Ishikawa (cell line): ENCODE data around the gene BLID.

ENCODE experiments used
- CEBPB ChIP-seq: IDR thresholded peaks from 2 replicates; pipeline ENCODE4 v1.6.1; 2012
- CREB1 ChIP-seq: IDR thresholded peaks from 2 replicates; pipeline ENCODE4 v1.6.1; 2012; ENCODE audit warnings: low read depth
- EGR1 ChIP-seq: IDR thresholded peaks from 2 replicates; pipeline ENCODE4 v1.6.1; 2012
- EP300 ChIP-seq: IDR thresholded peaks from 2 replicates; pipeline ENCODE4 v1.6.1; 2012; ENCODE audit warnings: borderline replicate concordance
- FOXM1 ChIP-seq: IDR thresholded peaks from 2 replicates; pipeline ENCODE4 v1.6.1; 2012; ENCODE audit warnings: low read depth, borderline replicate concordance
- NFIC ChIP-seq: IDR thresholded peaks from 2 replicates; pipeline ENCODE4 v1.6.1; 2012
- RAD21 ChIP-seq: IDR thresholded peaks from 2 replicates; pipeline ENCODE4 v1.6.1; 2012; ENCODE audit warnings: low read depth
- TAF1 ChIP-seq: IDR thresholded peaks from 2 replicates; pipeline ENCODE4 v1.6.1; 2012; ENCODE audit warnings: low read depth, mild to moderate bottlenecking
- TCF12 ChIP-seq: IDR thresholded peaks from 2 replicates; pipeline ENCODE4 v1.6.1; 2012; ENCODE audit warnings: low read depth
- TEAD4 ChIP-seq: IDR thresholded peaks from 2 replicates; pipeline ENCODE4 v1.6.1; 2012
- YY1 ChIP-seq: IDR thresholded peaks from 2 replicates; pipeline ENCODE4 v1.6.1; 2012; ENCODE audit warnings: low read depth
- ZBTB7A ChIP-seq: IDR thresholded peaks from 2 replicates; pipeline ENCODE4 v1.6.1; 2012; ENCODE audit warnings: low read depth
- TF ChIP-seq, protein P1 (sequence below): IDR thresholded peaks from 2 replicates; pipeline ENCODE4 v1.6.1; 2012
- TF ChIP-seq, protein P2 (sequence below): IDR thresholded peaks from 2 replicates; pipeline ENCODE4 v1.6.1; 2012; ENCODE audit warnings: low read depth, mild to moderate bottlenecking
- TF ChIP-seq, protein P3 (sequence below): IDR thresholded peaks from 2 replicates; pipeline ENCODE4 v1.6.1; 2012

The BLID gene

DNA sequence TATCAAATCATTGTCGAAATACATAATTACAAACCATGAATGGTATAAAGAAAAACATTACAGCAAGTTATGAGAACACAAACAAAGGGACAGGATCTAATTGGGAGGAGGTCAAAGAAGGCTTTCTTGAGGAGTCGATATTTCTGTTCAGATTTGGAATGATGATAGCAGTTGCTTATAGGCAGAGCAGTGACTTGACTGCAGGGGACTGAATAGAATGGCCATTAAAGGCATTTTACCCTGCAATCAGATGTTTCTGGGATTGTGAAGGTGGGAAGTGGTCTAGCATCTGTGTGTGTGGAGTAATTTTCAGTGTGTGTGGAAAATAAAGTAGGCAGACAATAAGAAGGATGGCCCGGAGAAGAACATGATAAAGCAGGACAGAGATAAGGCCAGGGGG lies 41.0 kb downstream of the BLID start:
- TF ChIP-seq, protein P1, sequence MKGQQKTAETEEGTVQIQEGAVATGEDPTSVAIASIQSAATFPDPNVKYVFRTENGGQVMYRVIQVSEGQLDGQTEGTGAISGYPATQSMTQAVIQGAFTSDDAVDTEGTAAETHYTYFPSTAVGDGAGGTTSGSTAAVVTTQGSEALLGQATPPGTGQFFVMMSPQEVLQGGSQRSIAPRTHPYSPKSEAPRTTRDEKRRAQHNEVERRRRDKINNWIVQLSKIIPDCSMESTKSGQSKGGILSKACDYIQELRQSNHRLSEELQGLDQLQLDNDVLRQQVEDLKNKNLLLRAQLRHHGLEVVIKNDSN = no peak
- TF ChIP-seq, protein P2, sequence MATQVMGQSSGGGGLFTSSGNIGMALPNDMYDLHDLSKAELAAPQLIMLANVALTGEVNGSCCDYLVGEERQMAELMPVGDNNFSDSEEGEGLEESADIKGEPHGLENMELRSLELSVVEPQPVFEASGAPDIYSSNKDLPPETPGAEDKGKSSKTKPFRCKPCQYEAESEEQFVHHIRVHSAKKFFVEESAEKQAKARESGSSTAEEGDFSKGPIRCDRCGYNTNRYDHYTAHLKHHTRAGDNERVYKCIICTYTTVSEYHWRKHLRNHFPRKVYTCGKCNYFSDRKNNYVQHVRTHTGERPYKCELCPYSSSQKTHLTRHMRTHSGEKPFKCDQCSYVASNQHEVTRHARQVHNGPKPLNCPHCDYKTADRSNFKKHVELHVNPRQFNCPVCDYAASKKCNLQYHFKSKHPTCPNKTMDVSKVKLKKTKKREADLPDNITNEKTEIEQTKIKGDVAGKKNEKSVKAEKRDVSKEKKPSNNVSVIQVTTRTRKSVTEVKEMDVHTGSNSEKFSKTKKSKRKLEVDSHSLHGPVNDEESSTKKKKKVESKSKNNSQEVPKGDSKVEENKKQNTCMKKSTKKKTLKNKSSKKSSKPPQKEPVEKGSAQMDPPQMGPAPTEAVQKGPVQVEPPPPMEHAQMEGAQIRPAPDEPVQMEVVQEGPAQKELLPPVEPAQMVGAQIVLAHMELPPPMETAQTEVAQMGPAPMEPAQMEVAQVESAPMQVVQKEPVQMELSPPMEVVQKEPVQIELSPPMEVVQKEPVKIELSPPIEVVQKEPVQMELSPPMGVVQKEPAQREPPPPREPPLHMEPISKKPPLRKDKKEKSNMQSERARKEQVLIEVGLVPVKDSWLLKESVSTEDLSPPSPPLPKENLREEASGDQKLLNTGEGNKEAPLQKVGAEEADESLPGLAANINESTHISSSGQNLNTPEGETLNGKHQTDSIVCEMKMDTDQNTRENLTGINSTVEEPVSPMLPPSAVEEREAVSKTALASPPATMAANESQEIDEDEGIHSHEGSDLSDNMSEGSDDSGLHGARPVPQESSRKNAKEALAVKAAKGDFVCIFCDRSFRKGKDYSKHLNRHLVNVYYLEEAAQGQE = no peak
- TF ChIP-seq ZBTB7A (no peak), EP300 (no peak), YY1 (no peak), TEAD4 (no peak), RAD21 (no peak), EGR1 (no peak), FOXM1 (no peak), TCF12 (no peak), CREB1 (no peak), NFIC (no peak), CEBPB (no peak)
- TF ChIP-seq, protein P3, sequence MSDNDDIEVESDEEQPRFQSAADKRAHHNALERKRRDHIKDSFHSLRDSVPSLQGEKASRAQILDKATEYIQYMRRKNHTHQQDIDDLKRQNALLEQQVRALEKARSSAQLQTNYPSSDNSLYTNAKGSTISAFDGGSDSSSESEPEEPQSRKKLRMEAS = no peak

- no peak for TF ChIP-seq CREB1
- TF ChIP-seq, protein P2 = no peak
- no peak for TF ChIP-seq FOXM1
- no peak for TF ChIP-seq TEAD4
Observed at GRCh38 chr11:122074022-122074421, 42.0 kb downstream of the BLID start.

GRCh38 chr11:122071709-122072202 lies 44.3 kb downstream of the BLID start:
- TF ChIP-seq EP300 (no peak), EGR1 (no peak), TEAD4 (no peak), TAF1 (no peak), TCF12 (no peak), FOXM1 (no peak)
- TF ChIP-seq, protein P2 = no peak

DNA sequence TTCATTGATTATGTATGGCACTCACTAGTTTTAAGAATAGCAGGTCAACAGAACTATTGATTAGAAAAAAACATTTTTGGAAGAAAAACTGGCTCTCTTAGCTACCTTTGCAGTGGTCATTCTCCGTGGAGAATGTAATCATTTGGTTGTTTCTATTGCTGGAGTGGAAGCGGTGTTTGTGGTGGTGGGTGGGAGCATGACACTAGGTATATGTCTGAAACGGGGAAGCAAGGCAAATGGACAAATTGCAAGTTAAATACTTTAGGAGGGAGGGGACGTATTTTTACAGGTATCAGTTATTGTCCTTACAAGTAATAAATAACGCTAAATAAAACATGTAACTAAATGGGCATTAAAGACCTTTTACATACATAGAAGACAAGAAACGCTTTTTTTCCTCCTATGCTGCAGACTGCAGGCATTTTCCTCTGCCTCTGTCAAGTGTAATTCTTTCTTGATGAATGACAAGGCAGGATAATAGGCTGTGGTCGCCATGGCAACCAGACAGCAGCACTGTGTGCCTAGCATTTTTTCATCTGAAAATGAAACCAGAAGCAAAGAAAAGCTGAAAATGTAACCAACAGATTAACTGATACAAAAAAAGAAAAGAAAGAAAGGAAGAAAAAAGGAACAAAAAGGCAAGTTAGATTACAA lies 46.2 kb downstream of the BLID start:
- TF ChIP-seq CEBPB (no peak), RAD21 (no peak), ZBTB7A (no peak), FOXM1 (no peak), TAF1 (no peak), CREB1 (no peak)
- TF ChIP-seq, protein P3 = no peak

DNA sequence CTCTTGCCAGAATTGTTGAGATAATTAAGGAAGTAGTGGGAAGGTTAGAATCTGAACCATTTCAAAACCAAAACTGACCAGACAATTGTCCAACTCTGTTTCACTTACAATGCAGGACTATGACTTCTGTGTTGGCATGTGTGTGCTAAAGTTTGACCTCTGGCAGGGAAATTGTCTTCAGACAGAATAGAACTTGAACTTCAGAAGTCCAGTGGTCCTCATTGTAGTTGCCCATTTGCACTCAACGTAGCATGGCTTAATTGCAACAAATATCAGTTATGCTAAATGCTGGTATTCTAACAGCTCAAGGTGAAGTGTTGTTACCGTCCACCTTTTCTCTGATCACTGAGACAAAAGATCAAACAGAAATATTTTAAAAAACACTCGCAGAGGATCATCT lies 47.2 kb downstream of the BLID start:
- TF ChIP-seq EP300 (no peak), NFIC (no peak), TCF12 (no peak), FOXM1 (no peak), CEBPB (no peak), RAD21 (no peak), CREB1 (no peak), ZBTB7A (no peak), TEAD4 (no peak), TAF1 (no peak), YY1 (no peak), EGR1 (no peak)
- TF ChIP-seq, protein P1 = no peak
- TF ChIP-seq, protein P3 = no peak
- TF ChIP-seq, protein P2 = no peak
